NCI-H524 treated with DMSO at 0.1 percent for 48 hours (cell line): ENCODE measurements around the gene GGT5.
"Not testable (repeated sequence)": the region's sequence is repeated elsewhere in the genome, so short reads cannot be mapped to it uniquely, and the experiment has no call there.

ENCODE experiments used
- DNase-seq: peaks from one replicate; lab custom pipeline; 2025; lab: John Stamatoyannopoulos, UW

GGT5 gene, protein sequence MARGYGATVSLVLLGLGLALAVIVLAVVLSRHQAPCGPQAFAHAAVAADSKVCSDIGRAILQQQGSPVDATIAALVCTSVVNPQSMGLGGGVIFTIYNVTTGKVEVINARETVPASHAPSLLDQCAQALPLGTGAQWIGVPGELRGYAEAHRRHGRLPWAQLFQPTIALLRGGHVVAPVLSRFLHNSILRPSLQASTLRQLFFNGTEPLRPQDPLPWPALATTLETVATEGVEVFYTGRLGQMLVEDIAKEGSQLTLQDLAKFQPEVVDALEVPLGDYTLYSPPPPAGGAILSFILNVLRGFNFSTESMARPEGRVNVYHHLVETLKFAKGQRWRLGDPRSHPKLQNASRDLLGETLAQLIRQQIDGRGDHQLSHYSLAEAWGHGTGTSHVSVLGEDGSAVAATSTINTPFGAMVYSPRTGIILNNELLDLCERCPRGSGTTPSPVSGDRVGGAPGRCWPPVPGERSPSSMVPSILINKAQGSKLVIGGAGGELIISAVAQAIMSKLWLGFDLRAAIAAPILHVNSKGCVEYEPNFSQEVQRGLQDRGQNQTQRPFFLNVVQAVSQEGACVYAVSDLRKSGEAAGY

DNA sequence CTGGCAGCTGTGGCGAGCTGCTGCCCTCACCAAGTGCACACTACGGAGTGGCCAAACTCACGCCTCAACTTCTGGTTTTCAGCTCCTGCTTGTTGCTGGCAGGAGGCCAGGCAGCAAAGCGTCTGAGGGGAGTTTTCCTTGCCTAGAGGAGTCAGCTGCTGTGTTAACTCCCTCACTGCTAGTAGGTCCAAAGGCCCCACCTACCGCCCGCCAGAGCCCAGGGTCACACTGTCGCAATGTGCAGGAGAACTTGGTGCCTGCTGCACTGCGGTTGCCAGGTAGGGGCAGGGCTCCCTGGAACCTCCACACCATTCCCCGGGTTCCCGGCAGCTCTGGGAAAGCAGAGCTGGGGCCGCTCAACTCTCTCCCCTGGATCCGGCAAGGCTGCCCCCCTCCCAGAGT lies at the start of gene GGT5:
Gene GGT5, minus strand, starts transcription at position 53 of the 402 bp plus-strand sequence. CDS start 357 bp downstream, outside the sequence.
- DNase-seq, result peak; percentile 51

DNA sequence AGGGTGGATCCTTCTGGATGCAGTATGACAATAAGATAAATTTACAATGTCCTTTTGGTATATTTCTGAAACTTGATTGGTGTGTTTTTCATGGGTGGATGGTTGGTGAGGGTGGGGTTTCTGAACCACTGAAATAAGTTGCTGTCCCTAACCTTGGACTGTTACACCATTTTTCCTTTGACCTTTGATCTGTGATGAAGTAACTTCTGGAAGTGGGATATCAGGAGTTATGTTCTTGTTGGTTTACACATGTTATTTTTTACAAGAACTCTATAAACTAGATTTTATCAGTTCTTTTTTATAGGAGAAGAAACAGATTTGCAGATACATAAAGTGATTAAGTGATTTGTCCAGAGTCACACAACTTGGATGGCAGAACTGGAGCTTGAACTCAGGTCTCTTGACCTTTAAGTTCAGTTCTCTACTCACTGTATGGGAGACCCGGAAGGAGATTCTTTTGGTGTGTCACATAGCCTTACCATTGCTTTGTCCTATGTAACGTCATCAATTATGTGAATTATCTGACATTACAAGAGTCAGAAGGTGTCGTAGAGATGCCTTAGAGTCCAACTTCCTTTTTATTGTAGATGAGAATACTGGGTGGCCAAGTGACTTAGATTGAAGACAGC lies 47.4 kb upstream of the GGT5 start:
- DNase-seq, result not testable (repeated sequence)

GRCh38 chr22:24291515-24292201 lies 46.8 kb upstream of the GGT5 start:
- no peak for DNase-seq

DNA sequence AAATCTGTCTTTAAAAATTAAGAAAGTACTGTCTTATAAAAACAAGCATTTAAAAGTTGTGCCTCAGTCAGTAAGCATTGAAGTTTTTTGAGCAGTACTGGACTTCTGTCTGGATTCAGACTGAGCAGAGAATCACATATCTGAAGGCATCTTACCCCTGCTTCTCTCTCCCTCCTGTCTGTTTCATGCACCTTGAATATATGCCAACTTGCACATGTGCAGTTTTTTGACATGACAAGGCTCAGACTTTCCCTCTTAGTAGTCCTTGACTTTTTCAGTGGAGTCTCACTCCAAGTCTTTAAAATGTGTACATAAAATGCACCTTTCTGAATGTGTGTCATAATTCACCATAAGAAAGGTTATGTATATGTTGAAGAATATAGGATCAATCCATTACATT lies 45.6 kb upstream of the GGT5 start:
- no peak for DNase-seq

GRCh38 chr22:24289741-24290163 lies 44.9 kb upstream of the GGT5 start:
- no peak for DNase-seq

DNA sequence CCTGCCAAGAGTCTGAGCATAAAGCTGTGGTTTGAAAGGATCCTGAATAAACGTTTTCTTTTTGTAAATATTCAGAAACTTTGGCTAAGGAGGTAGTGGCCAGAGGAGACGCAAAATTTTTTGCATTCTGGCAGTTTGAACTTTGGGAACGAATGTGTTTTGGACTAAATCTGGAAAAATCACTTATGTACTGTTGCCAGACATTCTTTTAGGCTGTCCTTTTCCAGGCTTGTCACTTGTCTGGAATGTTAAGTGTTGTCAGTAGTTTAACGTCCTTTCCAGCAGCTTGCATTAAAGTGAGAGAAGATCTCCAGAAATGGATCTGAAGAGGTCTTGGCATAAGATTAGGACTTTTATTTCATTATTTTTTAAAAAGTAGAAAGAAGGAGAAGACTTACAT lies 44.2 kb upstream of the GGT5 start:
- no peak for DNase-seq

GRCh38 chr22:24287801-24288200 lies 42.9 kb upstream of the GGT5 start:
- DNase-seq, result not testable (repeated sequence)

DNA sequence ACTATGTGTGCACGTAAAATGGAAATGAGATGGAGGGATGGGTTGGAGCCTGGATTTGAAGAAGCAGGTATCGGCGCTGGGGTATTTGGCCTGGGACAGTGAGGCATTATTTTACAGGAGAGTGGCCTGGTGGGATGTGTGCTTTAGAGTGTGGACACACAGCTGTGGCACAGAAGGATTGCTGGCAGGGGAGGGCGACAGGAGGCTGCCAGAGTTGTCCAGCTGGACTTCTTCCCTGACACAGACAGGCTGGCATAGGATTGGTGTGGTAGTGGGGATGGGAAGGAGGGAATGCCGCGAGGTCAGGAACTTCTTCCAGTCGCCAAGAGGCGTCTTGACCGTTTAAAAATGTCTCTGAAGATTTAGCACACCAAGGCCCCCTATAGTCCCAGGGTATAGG lies 42.3 kb upstream of the GGT5 start:
- DNase-seq, result not testable (repeated sequence)

GRCh38 chr22:24285245-24285644 lies 40.4 kb upstream of the GGT5 start:
- no peak for DNase-seq

DNA sequence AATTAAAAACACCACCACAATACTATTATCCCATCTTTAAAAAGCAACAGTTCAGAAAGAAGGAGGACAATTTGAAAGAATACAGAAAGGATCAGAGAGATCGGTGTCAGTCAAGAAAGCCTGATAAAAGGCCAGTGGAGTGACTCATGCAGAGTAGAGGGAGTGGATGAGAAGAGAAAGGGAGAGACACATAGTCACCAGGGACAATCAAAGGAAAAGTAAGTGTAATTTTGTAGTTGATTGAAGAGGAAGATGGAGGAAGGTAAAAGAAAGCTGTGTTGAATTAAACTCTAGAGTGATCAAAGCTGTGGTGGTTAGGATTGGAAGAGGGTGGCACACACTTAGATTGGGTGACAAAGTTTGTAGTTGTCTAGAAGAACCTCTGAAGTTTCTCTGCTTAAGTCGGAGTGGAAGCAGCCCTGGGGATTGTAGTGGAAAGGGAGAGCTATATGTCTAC lies 39.9 kb upstream of the GGT5 start:
- no peak for DNase-seq

DNA sequence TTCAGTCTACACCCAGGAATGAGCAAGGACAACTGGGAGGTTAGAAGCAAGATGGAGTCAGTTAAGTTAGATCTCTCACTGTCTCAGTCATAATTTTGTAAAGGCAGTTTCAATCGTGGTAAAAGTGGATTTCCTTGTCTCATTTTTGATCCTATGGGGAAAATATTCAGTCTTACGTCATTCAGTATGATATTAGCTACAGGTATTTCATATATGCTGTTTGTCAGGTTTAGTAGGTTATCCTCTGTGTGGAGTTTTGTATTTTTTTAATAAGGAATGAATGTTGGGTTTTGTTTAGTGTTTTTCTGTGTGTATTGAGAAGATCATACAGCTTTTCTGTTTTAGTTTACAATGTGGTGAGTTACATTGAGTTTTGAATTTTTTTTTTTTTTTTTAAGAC lies 37.5 kb upstream of the GGT5 start:
- DNase-seq, result no peak

DNA sequence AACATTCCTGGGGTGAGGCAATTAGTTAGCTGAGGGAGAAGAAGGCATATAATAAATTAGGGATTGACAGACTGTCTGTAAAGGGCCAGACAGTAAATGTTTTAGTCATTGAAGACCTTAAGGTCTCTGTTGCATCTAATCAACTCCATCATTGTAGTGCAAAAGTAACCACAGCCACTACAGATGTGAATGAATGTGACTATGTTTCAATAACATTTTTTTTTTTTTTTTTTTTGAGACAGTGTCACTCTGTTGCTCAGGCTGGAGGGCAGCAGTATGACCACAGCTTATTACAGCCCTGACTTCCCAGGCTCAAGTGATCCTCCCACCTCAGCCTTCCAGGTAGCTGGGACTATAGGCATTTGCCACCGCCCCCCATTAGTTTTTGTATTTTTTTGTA lies 35.5 kb upstream of the GGT5 start:
- DNase-seq, result not testable (repeated sequence)

GRCh38 chr22:24274696-24275405 lies 30.0 kb upstream of the GGT5 start:
- DNase-seq, result not testable (repeated sequence)

- DNase-seq, result not testable (repeated sequence)
Observed at GRCh38 chr22:24273906-24274305, 29.0 kb upstream of the GGT5 start.

DNA sequence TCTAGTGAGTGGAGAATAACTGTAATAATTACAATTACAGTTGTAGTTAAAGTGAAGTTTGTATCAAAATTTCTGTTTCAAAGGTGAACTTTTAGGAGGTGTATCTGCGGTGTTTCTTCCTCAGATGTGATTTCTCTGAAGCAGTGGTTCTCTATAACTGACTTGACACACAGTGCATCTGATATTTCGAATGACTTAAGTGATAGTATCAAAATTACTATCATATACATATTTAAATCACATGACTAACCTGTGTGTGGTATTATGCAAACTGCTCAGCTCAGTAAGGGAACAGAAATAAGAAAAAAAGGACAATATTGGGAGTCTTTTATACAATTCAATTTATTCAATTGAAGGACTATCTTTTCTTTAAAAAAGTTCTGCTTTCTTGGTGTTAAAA lies 28.1 kb upstream of the GGT5 start:
- DNase-seq, result not testable (repeated sequence)

- no peak for DNase-seq
Observed at GRCh38 chr22:24271386-24271854, 26.5 kb upstream of the GGT5 start.

- peak; percentile 57 for DNase-seq
Observed at GRCh38 chr22:24270556-24271385, 25.9 kb upstream of the GGT5 start, which contains the start of gene SPECC1L. Gene SPECC1L (plus strand): TSS chr22:24270831. CDS start chr22:24302232, 31,401 bp downstream.

GRCh38 chr22:24266495-24266894 lies 21.6 kb upstream of the GGT5 start:
- DNase-seq, result not testable (repeated sequence)

DNA sequence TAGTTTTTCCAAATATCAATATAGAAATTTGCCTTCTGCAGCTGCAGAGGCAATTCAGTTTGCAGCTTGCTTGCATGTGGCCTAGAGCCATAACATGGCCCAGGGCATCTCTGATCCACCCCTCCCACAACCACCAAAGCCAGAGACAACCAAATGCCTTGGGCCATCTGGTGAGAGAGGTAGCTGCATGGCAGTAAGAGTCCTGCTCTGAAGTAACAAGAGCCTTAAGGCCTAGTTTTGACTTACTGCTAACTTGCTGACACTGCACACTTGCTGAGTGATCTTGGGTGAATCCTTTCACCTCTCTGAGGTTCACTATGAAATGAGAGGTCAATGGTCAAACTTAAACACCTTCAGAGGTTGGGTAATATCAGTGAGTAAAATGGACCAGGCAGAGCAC lies 20.9 kb upstream of the GGT5 start:
- no peak for DNase-seq

GRCh38 chr22:24264329-24264896 lies 19.5 kb upstream of the GGT5 start:
- not testable (repeated sequence) for DNase-seq
